Neural cell (in vitro differentiated cells): ENCODE data around the gene ASTL.

Experiments used
- CTCF ChIP-seq: fragments of 450-650 bp; IDR thresholded peaks from 2 replicates; pipeline ENCODE4 v1.5.1; 2014; ENCODE audit warnings: antibody characterized with exemption, mild to moderate bottlenecking, moderate library complexity; ENCODE audit not compliant: poor library complexity, severe bottlenecking
- EP300 ChIP-seq: fragments of 450-650 bp; conservative IDR thresholded peaks from 2 replicates; pipeline ENCODE4 v1.6.1; 2014; ENCODE audit warnings: antibody characterized with exemption, mild to moderate bottlenecking, moderate library complexity; ENCODE audit not compliant: poor library complexity, severe bottlenecking
- EZH2 ChIP-seq: fragments of 200-600, 300-800 bp; shearing (Covaris generic), sonication (generic); IDR thresholded peaks from 2 replicates; pipeline ENCODE4 v1.6.1; 2014; ENCODE audit warnings: antibody characterized with exemption, low read length, borderline replicate concordance, mild to moderate bottlenecking; ENCODE audit not compliant: insufficient read depth, poor library complexity, severe bottlenecking
- MXI1 ChIP-seq: fragments of 450-650 bp; conservative IDR thresholded peaks from 2 replicates; pipeline ENCODE4 v1.6.1; 2014; ENCODE audit warnings: antibody characterized with exemption, mild to moderate bottlenecking; ENCODE audit not compliant: poor library complexity, severe bottlenecking
- POLR2AphosphoS5 ChIP-seq: IDR thresholded peaks from 2 replicates; pipeline ENCODE4 v1.6.1; 2012
- RAD21 ChIP-seq: fragments of 450-650 bp; conservative IDR thresholded peaks from 2 replicates; pipeline ENCODE4 v1.6.1; 2014; ENCODE audit warnings: antibody characterized with exemption, mild to moderate bottlenecking, moderate library complexity
- TF ChIP-seq, protein P1 (sequence below): IDR thresholded peaks from 2 replicates; pipeline ENCODE4 v1.6.1; 2012; ENCODE audit warnings: borderline replicate concordance

DNA sequence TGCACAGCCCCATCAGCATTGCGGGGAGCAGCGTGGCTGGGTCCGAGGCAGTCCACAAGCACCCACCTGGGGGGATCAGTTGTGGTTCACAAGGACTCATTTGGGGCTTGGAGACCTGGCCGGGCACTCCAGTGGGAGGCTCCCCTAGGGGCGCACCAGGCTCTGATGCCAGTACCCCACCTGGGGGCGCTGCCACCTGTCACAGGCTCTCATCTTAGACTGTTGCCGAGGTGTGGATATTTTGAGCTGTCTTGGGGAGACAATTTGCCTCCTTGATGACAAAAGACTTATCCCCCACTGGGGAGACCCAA is 25.0 kb downstream of the ASTL start:
- TF ChIP-seq POLR2AphosphoS5: no peak
- TF ChIP-seq, protein P1, sequence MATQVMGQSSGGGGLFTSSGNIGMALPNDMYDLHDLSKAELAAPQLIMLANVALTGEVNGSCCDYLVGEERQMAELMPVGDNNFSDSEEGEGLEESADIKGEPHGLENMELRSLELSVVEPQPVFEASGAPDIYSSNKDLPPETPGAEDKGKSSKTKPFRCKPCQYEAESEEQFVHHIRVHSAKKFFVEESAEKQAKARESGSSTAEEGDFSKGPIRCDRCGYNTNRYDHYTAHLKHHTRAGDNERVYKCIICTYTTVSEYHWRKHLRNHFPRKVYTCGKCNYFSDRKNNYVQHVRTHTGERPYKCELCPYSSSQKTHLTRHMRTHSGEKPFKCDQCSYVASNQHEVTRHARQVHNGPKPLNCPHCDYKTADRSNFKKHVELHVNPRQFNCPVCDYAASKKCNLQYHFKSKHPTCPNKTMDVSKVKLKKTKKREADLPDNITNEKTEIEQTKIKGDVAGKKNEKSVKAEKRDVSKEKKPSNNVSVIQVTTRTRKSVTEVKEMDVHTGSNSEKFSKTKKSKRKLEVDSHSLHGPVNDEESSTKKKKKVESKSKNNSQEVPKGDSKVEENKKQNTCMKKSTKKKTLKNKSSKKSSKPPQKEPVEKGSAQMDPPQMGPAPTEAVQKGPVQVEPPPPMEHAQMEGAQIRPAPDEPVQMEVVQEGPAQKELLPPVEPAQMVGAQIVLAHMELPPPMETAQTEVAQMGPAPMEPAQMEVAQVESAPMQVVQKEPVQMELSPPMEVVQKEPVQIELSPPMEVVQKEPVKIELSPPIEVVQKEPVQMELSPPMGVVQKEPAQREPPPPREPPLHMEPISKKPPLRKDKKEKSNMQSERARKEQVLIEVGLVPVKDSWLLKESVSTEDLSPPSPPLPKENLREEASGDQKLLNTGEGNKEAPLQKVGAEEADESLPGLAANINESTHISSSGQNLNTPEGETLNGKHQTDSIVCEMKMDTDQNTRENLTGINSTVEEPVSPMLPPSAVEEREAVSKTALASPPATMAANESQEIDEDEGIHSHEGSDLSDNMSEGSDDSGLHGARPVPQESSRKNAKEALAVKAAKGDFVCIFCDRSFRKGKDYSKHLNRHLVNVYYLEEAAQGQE: no peak
- TF ChIP-seq EZH2: no peak
- TF ChIP-seq CTCF: no peak
- no peak for TF ChIP-seq MXI1
- no peak for TF ChIP-seq EP300
- no peak for TF ChIP-seq RAD21
